Colon (tissue), 2 donors: ENCODE results near the gene CCL1.

Experiments
- FAIRE-seq: peaks from 2 replicates; lab custom pipeline; 2012; peaks lifted over from hg19 to GRCh38; lab: Jason Lieb, UNC
- donor health status: control.
- donor health status: control.

Gene CCL1

DNA sequence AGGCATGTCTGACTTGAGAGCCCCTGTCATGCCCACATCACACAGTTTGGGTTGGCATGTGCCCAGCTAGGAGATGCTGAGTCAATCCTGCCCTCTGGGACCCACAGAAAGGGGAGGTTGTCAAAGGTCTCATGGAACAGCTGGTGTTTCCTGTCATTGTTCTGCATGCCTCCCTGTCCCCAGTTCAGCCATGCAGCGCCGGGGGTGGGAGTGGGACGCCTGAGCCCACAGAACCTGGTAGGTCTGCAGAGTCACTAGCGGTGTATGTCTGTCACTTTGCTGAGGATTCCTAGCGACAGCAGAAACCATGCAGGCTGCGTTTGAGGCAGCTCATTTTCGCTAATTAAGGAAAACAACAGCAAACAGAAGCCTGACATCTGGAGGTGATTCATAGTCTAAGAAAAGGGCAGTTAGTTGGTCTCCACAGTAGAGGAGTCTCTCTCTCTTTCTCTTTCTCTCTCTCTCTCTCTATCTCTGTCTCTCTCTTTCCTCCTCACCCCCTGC lies 19.6 kb upstream of the CCL1 start:
- no peak for FAIRE-seq

DNA sequence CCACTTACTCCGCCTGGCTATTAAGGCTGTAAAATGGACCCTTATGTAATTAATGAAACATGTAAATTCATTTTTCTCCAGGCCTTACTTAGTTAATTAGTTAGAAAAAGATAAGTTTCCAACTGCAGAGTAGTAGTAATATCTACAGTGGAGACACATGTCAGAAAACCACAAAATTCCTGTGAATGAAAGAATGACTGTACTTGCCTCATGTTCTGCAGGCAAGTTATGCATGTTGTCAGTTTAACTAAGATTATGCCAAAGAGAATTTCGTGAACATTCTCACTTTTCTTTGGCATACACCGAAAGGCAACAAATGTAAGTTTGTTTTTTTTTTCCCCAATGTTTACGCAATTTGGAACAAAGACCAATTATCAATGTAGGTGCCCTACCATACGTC lies 16.8 kb upstream of the CCL1 start:
- no peak for FAIRE-seq

DNA sequence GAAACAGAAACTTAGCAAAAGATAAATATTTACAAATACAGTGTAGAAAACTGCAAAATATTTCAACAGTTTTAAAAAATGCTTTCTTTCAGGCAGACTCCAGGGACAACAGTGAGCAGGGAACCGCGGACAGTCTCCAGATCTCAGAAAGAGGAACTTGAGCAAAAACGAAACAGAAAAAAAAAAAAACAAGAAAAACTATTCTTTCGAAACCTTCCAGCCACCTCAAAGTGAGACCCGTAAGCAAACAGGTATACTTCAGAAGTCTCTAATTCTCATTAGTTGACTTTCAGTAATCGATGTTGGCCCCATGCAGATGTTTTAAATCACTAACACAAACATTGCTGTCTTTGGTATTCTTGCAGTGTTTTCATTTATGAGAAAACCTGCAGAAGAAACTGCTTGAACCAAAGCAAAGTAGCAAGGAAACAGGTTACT lies 15.7 kb upstream of the CCL1 start:
- FAIRE-seq, result no peak

DNA sequence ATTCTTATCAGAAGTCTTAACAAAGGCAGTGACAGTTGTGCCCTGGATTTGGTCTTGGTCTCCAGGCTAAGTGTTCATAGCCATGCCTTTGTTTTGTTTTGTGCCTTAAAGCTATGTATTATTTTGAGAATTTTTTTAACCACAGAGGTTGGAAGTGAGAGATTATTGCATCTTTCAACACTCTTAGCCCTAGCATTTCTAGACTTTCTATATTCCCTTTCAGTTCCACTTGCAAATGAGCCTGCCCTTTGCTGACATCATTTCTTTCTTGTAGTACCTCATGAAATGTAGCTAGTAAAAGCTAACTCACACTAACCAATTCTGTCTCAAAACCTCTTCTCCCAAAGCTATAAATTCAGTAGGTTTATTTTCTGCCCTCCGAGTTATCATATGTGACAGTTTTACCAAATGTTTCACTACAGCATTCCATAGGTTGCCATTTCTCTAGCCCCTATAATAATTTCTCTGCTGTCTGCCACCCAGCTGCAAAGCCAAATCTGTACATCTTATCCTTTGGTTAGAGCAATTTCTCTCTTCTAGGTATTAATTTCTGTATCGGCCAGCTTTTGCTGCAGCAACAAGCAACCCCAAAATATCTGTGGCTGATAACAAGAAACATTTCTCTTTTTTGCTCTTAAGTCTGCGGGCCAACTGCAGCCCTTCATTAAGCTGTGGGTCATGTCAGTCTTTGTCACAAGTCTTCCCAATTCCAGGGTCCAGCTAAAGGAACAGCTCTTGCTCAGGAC lies 14.2 kb upstream of the CCL1 start:
- no peak for FAIRE-seq

DNA sequence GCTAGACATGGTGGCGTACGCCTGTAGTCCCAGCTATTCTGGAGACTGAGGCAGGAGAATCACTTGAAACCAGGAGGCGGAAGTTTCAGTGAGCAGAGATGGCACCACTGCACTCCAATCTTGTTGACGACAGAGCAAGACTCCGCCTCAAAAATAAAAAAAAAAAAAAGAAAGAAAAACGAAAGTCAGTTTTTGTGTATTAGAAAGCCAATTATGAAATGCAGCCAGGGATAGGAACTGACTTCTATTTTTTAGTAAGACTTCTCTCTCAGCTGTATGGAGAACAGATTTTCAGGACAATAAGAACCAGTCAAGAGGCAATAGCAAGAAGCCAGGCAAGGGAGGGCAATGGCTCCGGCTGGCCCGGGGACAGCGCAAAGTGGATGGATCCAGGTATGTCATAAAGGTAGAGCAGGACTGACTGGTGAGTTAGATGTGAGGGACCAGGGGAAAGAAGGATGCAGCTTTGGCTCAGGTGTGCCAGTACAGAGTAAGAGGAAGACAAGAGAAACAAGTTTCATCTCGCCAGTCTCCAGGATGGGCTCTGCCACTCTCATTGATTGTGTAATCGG lies 12.5 kb upstream of the CCL1 start:
- FAIRE-seq, result no peak

DNA sequence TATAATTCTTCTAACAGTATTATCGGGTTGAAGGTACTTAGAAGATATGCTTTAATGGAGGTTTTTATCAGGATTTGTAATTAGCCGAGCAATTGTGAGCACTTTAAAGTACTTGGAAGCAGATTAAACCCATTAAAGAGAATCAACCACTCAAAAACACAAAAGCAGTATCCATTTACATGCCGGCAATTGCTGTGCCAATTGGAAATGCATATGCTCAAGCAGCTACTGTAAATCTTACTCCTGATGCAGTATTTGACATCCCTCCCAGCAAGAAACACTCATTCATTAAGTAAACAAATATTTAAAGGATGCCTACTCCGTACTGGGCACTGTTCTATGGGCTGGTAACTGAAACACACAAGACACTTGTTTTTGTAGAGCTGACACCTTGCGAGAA lies 11.4 kb upstream of the CCL1 start:
- no peak for FAIRE-seq

DNA sequence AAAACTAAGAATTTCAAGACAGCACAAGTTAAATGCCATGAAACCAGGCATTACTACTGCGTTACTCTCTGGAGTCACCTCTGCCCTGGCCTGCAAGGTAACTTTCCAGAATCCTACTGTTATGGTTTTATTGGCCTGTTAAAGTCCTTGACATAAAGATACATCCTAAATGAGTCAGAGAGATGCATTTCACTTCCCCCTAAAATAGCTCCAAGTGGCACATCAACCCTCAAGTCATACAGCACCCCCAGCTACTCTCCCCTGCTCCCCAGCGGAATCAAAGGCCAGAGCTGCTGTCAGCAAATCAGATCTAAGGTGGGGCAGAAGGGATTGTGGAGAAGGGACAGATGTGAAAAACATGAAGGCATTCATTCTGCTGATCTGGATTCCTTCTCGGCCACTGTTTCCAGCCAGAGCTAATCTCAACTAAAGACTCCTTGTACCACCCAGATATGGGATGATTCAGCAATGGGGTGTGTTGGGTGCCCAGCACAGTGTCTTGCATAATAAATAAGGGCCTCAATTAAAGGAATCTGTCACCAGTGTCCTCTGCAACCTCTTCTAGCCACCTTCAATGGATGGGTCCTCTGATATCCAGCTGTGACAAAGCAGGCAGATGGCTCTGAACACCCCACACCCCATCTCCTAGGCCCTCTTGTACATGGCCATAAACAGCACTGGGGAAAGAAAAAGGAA lies 8.5 kb upstream of the CCL1 start:
- no peak for FAIRE-seq

DNA sequence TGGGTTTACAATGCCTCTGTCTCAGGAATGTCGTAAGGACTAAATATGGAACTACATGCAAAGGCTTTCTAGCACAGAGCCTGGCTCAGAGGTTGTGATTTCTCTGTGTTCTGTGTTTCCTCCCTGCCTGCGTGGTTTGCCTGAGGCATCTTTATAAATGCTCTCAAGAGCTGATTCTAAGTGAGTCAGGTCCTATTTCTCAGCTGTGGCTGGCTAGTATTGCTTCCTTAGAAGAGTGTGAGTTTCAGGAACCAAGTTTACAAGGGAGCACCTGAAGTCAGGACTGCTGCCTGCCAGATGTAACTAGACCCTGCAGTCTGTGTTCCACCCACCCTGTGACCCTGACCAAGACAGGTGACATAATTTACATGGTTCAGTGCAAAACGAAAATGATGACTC lies 8.0 kb upstream of the CCL1 start:
- FAIRE-seq, result no peak

DNA sequence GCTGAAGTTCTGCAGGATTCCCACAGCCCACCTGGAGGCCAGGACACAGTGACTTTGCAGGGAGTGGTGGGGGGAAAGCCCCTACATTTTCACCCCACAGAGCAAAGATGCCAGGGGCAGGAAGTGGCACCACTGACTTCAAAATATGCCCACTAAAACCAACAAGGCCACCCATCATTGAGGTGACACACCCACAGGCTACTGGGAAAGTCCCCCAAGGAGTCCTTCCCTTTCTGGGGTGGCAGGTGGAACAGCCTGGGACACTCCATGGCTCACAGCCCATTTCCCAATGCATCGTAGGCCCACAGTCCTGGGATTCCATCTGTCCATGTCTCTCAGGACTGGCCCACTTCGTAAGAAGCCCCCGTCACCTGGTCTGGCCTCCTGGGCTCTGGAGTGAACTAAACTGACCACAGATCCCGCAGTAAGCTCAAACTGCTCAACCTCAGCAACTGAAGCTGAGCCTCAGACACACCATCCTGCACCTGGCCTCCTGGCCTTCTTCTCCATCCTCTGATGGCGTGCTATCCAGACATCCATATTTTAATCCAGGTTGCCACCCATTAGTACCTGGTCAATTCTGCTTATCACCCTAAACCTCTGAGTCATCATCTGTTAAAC lies 7.5 kb upstream of the CCL1 start:
- no peak for FAIRE-seq

DNA sequence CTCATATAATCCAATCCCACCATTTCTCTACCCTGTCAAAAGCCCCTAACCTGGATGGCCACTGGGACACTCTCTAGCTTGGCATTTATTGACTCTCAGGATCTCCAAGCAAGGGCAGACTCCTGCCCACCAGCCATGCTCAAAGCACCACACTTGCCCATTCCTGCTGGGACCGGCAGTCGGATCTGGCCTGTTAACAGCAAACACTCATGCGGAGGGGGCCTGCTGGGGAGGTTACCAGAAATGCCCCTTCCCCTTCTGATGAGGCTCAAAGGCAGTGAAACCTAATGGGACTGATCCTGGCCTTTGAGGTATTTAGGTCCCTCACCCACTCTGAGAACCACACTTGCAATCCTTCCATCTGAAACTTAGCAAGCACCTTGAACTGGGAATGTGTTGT lies 6.5 kb upstream of the CCL1 start:
- no peak for FAIRE-seq

DNA sequence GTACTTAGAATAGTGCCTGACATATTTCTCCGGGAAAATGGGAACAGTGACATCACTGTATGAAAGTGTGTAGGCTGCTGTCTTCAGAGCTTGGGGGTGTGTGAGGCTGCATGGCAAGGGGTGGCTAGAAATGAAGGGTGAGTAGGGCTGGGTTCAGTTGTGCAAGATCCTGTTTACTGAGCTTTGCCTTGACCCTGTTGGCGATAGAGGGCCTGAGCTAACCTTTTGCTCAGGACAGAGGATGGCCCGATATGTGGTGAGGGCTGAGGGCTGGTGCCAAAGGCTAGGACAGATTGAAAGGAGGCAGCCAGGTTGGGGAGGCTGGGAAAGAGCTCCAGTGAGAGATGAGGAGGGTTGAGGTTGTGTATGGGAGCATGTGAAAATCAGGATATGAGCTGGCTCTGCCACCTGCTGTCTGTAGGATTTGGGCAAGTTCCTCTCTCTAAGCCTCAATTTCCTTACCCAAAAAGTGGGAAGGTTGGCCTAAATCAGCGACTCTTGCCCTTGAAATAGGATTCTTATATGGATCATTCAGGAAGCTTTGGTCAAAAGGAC lies 6.0 kb upstream of the CCL1 start:
- no peak for FAIRE-seq

DNA sequence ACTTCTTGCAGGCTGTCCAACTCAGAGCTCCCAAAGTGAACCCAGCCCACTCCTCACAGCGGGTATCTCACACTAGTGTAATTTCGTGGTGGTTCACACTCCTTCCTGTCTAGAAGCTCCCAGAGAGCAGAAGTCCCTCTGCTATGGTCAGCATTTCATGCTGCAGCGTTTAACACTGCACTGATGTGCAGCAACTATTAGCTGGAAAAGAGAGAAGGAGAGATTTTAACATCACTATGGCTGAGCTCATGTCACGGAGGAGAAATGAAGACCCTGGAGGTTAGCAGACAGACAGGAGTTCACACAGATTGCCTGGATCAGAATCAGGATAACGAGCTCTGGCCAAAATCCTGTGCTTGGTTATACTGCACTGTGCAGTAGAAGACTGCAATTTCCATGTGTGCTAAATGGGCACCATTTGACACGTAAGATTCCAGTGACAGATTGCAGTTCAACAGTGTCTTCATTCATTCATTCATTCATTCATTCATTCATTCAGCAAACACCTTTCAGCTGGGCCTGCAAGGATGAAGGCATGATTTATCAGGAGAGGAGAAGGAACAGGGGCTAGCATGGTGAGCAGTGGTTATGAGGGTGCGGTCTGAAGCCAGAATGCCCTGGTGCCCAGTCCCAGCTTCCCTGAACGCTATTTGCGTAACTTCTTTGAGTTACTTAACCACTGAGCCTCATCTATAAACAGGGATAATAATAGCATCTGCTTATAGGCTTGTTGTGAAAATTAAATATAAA lies 5.3 kb upstream of the CCL1 start:
- no peak for FAIRE-seq

DNA sequence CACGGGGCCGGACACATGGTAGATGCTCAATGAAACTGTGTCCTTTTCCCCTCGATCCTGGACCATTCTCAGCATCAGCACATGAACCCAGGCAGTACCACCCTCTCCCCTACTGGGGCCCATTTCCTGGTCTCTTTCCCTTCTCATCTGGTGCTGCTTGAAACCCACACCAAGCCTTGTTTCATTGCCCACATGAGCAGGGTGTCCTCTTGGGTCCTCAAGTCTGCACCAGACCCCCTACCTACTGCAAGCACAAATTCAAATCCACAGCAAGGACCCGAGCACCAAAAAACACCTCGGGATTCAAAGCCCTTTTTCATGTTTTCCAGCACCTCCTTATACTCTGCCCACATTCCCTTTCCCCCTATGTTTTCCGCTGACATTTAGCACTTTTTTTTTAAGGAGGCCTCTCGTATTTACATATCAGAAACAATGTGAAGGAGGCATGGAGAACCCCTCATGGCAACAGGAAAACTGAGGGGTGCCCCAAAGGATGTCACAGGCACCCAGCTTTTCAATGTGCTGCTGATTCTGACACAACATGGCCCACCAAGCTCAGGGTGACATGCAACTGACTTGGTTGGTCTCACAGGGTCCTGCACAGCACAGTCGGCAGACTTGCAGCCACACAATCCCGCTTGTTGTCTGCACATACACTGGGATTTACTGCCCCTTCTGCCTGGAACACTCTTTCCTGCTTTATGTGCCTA lies 4.6 kb upstream of the CCL1 start:
- FAIRE-seq, result no peak

DNA sequence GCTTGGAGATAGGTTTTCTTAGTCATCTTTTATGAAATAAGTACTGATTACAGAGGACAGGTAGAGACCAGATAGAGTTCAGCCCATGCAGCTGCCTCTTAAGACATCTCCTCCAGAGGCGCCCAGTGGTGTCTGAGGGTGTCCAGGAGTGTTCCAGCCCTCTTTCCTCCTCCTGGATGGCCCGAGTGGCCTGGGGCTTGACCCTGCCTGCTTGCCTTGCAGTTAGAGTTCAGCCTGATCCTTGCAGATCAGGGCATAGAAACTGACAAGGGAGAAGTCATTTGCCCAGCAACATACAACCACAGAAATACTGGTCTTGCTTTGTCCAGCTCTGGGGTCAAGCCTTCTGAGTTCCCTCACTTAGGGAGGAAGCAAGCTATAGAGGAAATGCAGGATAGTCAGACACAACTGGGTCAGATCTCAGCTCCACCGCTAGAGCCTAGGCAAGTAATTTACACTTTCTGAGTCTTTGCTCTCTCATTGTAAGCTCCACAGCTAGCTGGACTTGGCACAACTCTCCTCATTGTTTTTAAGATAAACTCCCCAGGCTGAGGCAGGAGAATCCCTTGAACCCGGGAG lies 3.6 kb upstream of the CCL1 start:
- FAIRE-seq, result no peak

DNA sequence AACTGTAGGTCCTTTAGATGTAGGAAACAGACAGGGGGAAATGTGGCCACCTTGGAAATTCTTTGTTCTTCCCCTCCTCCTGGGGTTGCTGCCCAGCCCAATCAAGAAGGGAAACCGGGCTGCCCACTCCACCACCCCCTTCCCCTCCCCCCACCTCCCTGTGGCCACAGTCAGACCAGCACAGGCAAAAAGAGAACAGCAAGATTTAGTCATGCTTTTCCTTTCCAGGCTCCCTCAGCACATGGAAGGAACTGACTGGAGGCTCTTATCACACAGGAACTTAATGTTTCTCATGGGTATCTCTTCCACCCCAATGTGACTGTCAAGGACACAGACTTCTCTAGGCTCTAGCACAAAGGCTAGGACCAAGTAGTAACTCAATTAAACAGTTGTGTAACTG lies 3.0 kb upstream of the CCL1 start:
- FAIRE-seq, result no peak

DNA sequence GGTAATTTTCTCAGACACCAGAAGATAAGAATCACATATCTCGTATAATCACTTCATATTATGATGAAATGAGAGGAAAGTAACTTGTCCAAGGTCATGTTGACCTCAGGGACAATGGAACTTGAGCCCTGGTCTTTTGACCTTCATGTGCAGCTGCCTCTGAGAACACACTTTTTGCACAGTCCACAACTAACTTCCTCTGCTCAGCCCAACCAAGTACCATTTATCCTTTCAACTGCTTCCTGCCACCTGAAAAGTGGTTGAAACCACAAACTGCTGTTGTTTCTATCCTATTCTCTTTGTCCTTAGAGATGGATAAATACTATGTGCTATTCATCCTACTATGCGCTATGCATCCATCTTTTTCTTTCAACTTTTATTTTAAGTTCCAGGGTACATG lies 2.3 kb upstream of the CCL1 start:
- FAIRE-seq, result no peak

DNA sequence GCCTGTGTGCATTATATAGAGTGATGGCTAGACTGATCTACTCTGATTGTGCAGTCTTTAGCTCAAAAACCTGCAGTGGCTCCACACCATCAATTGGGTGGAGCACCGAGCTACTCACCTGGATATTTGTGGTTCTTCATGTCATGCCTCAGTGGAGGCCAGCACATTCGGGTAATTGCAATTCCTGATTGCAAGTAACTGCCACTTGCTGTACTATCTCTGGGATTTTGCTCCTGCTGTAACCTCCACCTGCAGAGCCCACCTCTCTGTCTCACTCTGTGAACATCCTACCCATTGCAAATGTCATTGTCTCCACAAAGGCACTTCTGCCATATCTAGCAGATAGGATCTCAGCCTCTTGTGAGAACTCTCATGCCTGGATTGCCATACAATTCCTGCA lies 1.7 kb upstream of the CCL1 start:
- FAIRE-seq, result no peak

DNA sequence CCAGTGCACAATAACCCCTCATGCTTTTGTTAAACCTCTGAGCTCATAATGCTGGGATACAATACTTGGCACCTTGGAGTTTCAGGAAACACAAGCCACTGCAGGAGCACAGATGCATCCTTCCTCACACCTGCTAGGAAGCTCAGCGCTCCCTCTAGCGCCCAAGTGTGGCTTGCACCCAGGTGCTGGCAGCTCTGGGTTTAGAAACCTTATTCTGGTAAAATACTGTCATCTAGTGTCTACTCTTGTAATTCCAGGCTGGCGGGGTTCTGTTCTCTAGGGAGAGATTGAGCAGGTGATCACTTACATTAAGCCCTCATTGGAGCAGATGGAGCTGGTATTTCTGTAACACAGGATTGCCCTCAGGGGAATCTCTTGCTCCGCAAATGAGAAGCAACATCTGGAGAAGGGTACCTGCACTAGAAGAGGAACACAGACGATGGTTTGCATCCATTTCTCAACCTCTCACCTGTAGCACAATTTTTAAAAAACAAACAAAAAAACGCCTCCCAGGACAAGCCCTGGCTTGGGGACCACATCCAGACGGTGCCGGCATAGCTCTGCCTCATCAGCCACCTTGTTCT lies 1.5 kb downstream of the CCL1 start:
- FAIRE-seq, result no peak

DNA sequence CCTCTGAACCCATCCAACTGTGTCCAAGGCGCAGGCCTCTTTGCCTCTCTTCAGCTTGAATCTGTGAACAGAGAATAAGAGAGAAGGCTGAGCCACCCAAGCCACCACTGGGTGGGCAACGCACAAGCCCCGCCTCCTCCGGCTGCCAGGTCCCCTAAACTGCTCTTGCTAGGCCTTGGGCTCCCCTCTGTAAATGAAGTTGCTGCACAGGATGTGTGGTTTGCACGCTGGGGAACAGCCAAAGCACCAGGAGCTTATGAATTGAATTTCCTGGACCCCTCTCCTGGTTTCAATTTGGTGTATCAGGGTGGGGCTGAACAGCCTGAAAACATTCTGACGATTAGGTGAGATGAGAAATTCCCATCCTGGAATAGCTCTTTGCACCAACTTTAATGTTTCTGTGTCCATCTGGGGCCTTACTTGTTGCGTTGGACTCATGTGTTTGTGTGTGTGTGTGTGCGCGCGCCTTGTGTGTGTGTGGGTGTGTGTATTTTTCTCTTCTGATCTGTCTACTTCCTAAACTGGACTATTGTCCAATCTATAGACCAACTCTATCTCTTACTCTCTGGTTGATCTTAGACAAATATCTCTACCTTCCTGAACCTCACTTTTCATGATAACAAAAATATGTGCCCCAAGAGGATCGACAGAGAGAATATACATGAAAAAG lies 2.3 kb downstream of the CCL1 start:
- no peak for FAIRE-seq

DNA sequence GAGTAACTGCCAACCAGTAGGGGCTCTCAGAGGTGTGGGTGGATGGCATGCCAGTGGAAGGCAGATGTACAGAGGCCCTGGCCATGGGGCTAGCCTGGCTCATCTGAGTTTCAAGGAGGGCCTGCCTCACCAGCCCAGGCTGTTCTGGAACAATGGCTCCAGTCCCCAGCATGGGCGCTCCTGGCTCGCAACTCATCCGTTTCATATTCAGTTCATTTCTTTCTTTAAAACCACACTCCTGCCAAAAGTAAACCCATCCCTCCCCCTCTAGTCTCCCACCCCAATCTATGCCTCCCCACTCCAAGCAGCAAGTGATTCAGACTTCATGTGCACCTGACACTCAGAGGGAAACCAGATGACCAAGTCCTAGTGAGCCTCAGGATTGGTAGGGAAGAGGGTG lies 4.4 kb downstream of the CCL1 start:
- no peak for FAIRE-seq
